Measurements from ENCODE around the gene EXOC1.

The EXOC1 gene

DNA sequence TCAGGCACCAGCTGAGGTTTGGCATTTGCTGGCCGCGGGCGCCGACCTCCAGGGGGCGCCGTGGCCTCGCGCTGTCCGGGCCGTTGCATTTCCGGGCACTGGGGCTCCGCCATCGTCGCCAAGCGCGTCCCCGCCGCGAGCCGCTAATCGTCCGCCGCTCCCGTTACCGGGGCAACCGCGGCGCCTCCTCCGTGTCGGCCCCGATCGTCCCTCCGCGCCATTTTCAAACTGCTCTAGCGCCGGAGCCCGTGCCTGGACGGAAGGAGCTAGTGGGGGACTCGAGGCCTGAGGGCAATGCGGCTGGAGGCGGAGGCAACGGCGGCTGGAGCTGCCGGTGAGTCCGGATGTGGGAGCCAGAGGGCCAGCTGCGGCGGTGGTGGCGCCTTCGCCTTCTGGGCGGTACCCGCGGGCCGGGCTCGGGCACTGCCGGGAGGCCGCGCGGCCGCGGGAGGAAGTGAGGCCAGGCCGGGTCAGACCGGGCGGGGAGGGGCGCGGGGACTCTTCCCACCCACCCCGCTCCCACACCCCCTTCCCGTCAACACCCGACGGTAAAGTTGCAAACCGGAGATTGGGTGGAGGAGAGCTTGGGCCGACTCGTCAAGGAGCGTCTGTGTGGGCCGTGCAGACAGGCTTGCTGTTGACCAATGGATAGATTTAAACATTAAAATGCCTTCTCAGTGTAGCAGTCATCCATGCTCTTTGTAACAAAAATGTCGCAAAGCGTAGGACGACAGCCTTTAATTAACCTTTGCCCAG, 95.5 kb downstream of the EXOC1 start, which contains the start of gene CEP135:
CEP135 (plus strand) TSS at position 220 of the 756 bp plus-strand sequence. CDS start 3,186 bp downstream, outside the sequence.
- DNase-seq (ENCODE audit: low read depth in 4 of 4, low spot score in 1 of 4), result peak; percentile 80 to 85 (median 84)

DNA sequence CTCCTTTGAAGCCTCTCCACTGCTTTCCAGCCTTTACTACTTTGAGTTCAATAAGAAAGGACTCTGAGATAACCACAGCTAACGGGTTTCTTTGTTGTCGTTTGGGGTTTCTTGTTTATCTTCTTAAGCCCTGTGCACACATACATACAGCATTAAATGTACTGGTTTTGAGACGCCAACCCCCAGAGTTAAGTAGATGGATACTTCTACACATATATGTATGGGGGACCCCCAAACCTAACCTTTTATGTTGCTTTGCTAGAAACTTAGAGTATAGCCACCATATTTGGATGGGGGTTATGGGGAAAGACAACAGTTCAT, 96.0 kb downstream of the EXOC1 start:
- no peak for DNase-seq (ENCODE audit: low read depth in 4 of 4, low spot score in 1 of 4)

DNA sequence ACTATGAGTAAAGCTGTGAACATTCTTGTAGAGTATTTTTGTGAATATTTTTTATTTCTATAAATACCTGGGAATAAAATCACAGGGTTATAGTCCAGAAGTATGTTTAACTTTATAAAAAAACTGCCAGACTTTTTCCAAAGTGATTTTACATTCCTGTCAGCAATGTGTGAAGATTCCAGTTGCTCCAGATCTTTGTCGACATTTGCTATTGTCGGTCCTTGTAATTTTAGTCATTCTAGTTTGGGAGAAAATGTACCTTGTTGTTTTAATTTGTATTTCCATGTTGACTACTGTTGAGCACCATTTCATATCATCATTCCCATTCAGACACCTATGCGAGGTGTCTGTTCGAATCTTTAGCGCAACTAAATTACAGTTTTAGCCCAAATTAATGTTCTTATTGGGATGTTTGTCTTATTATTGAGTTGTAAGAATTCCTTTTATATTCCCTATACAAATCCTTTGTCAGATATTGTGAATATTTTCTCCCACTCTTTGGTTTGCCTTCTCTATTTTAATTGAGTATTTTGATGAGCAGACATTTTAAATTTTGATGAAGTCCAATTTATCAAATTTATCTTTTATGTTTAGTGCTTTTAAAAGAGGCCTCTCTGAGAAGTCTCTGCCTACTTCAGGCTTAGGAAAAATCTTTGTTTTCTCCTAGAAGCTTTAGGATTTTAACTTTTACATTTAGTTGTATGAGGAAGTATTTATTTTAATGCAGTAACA, 97.9 kb downstream of the EXOC1 start:
- no peak for DNase-seq (ENCODE audit: low read depth in 4 of 4, low spot score in 1 of 4)

Data from stimulated activated CD4-positive, alpha-beta T cell treated with anti-CD3 and anti-CD28 coated beads, Interleukin-1b, Interleukin-23, amount 100 ng/mL, for 24 hours (primary cell).